Ishikawa (cell line): ENCODE measurements around the gene IL1RAPL1.

ENCODE experiments used
- FOXM1 ChIP-seq: IDR thresholded peaks from 2 replicates; pipeline ENCODE4 v1.6.1; 2012; ENCODE audit warnings: low read depth, borderline replicate concordance
- TCF12 ChIP-seq: IDR thresholded peaks from 2 replicates; pipeline ENCODE4 v1.6.1; 2012; ENCODE audit warnings: low read depth

- TF ChIP-seq FOXM1 (no peak), TCF12 (no peak)
Measured at GRCh38 chrX:29274517-29274916, 687.3 kb downstream of the IL1RAPL1 start.
